Endothelial cell of umbilical vein (primary cell): ENCODE data around the gene TMPRSS13. TPM values are rescaled to one million over a fixed set of nuclear protein-coding genes. Genes with fewer than 3 reads are reported as not detected.

Experiments
- BruUV-seq: library from RNA; stranded (reverse); fragments of 400-500 nt; replicated peaks from 2 replicates; lab custom pipeline; 2021; lab: Mats Ljungman, UMichigan
- CTCF ChIA-PET: fragments of 300-600, 350-600 bp; sonication (Branson Sonifier 250); formaldehyde crosslinking; loops from one replicate; lab custom pipeline; 2021; ENCODE audit warnings: antibody characterized with exemption, inconsistent platforms; lab: Charles Lee
- POLR2A ChIA-PET: fragments of 300-600, 350-600 bp; sonication (Branson Sonifier 250); formaldehyde crosslinking; loops from one replicate; lab custom pipeline; 2021; ENCODE audit warnings: antibody characterized with exemption, inconsistent platforms; lab: Charles Lee
- DNase-seq: peaks from one replicate; pipeline ENCODE4 v3.0.0-alpha.2; 2011; ENCODE audit warnings: low read depth, low spot score
- FAIRE-seq: peaks from 2 replicates; lab custom pipeline; 2011; peaks lifted over from hg19 to GRCh38; lab: Jason Lieb, UNC
- H2AFZ ChIP-seq: 2 replicates; pipeline ENCODE4 v1.6.0; 2012; ENCODE audit warnings: low read depth, low read length, control low read depth, inconsistent platforms
- H3K27ac ChIP-seq: 2 replicates; pipeline ENCODE4 v1.5.1; 2011; ENCODE audit warnings: low read depth, mild to moderate bottlenecking, control low read depth, low read length, moderate library complexity; ENCODE audit not compliant: insufficient read depth
- H3K27me3 ChIP-seq, 2 experiments: 2 replicates each; pipeline versions ENCODE4 v1.6.0 to v1.6.1; 2011; ENCODE audit warnings: low read length in 2 of 2, mixed read lengths in 1 of 2; ENCODE audit not compliant: control insufficient read depth in 2 of 2, insufficient read depth in 2 of 2
- H3K36me3 ChIP-seq, 2 experiments: 2 replicates in 1 of 2; 3 replicates in 1 of 2; pipeline ENCODE4 v1.5.1; 2011; ENCODE audit warnings: low read length in 2 of 2, mild to moderate bottlenecking in 1 of 2, moderate library complexity in 1 of 2; ENCODE audit not compliant: control insufficient read depth in 2 of 2, insufficient read depth in 2 of 2; ENCODE audit errors: extremely low read depth in 1 of 2
- H3K4me1 ChIP-seq: 3 replicates; pipeline ENCODE4 v1.5.1; 2011; ENCODE audit warnings: mild to moderate bottlenecking, low read length; ENCODE audit not compliant: control insufficient read depth, insufficient read depth; ENCODE audit errors: extremely low read depth
- H3K4me2 ChIP-seq: 2 replicates; pipeline ENCODE4 v1.6.1; 2011; ENCODE audit warnings: low read length, control low read depth, mixed read lengths; ENCODE audit not compliant: insufficient read depth
- H3K4me3 ChIP-seq, 3 experiments: fragments of 200-600 bp in 1 of 3; sonication (generic), shearing (Covaris generic) in 1 of 3; replicated peaks in 1 of 3; 2 replicates each; pipeline ENCODE4 v1.5.1; 2011 to 2016; ENCODE audit warnings: control low read depth in 3 of 3, low read length in 3 of 3, mild to moderate bottlenecking in 2 of 3, inconsistent platforms in 1 of 3, low read depth in 1 of 3, moderate library complexity in 1 of 3; ENCODE audit not compliant: insufficient read depth in 1 of 3
- H3K79me2 ChIP-seq: 2 replicates; pipeline ENCODE4 v1.6.0; 2012; ENCODE audit warnings: low read length, inconsistent platforms; ENCODE audit not compliant: control insufficient read depth, insufficient read depth
- H3K9ac ChIP-seq: replicated peaks from 2 replicates; pipeline ENCODE3; 2011; ENCODE audit warnings: low read length, control low read depth; ENCODE audit not compliant: insufficient read depth; ENCODE audit errors: extremely low read depth
- H3K9me1 ChIP-seq: replicated peaks from 3 replicates; pipeline ENCODE4 v1.6.0; 2011; ENCODE audit warnings: mild to moderate bottlenecking, low read length; ENCODE audit not compliant: control insufficient read depth, insufficient read depth; ENCODE audit errors: extremely low read depth
- H3K9me3 ChIP-seq: replicated peaks from 2 replicates; pipeline ENCODE4 v1.5.1; 2012; ENCODE audit warnings: low read length, inconsistent platforms; ENCODE audit not compliant: control insufficient read depth, insufficient read depth
- H4K20me1 ChIP-seq: replicated peaks from 2 replicates; pipeline ENCODE3; 2011; ENCODE audit warnings: mild to moderate bottlenecking, low read length; ENCODE audit not compliant: control insufficient read depth, insufficient read depth; ENCODE audit errors: extremely low read depth
- CTCF ChIP-seq, 2 donors: IDR thresholded peaks; 1 replicate in 1 of 2; 2 replicates in 1 of 2; pipeline ENCODE4 v1.5.1; 2011; ENCODE audit warnings: low read length in 2 of 2, mild to moderate bottlenecking in 2 of 2, moderate library complexity in 2 of 2, control low read depth in 1 of 2, inconsistent platforms in 1 of 2, low read depth in 1 of 2; ENCODE audit not compliant: insufficient read depth in 1 of 2; ENCODE audit errors: extremely low read depth in 1 of 2
- EZH2 ChIP-seq: IDR thresholded peaks from 2 replicates; pipeline ENCODE4 v1.6.1; 2012; ENCODE audit warnings: borderline replicate concordance, low read depth, mild to moderate bottlenecking, moderate library complexity, low read length, inconsistent platforms; ENCODE audit not compliant: severe bottlenecking
- FOS ChIP-seq: IDR thresholded peaks from 2 replicates; pipeline ENCODE4 v1.6.1; 2011; ENCODE audit warnings: mild to moderate bottlenecking, low read length, moderate library complexity, borderline replicate concordance; ENCODE audit not compliant: insufficient read depth
- GATA2 ChIP-seq: IDR thresholded peaks from 2 replicates; pipeline ENCODE4 v1.7.0; 2011; ENCODE audit warnings: low read depth, mild to moderate bottlenecking, moderate library complexity, mixed read lengths, low read length; ENCODE audit not compliant: insufficient read length, insufficient read depth
- JUN ChIP-seq: IDR thresholded peaks from 2 replicates; pipeline ENCODE4 v1.6.1; 2011; ENCODE audit warnings: borderline replicate concordance, low read depth; ENCODE audit not compliant: insufficient read length, insufficient read depth
- MAX ChIP-seq: IDR thresholded peaks from 2 replicates; pipeline ENCODE4 v1.6.1; 2011; ENCODE audit not compliant: insufficient read depth, insufficient read length
- MYC ChIP-seq: IDR thresholded peaks from one replicate; pipeline ENCODE4 v1.6.1; 2011; ENCODE audit warnings: mild to moderate bottlenecking, low read depth, low read length
- POLR2A ChIP-seq: IDR thresholded peaks from 2 replicates; pipeline ENCODE4 v1.6.1; 2012; ENCODE audit warnings: low read depth, mild to moderate bottlenecking, control low read depth, low read length
- POLR2AphosphoS5 ChIP-seq: IDR thresholded peaks from 2 replicates; pipeline ENCODE4 v1.6.1; 2012; ENCODE audit warnings: low read depth, mild to moderate bottlenecking, control low read depth, low read length, moderate library complexity; ENCODE audit not compliant: insufficient read depth
- dilution Hi-C: fragments of 300-500 bp; cut with MboI; formaldehyde crosslinking; loops from one replicate; pipeline ENCODE4 v1.15.0; 2019; ENCODE audit warnings: low sequenced_read_pairs; ENCODE audit not compliant: extremely low pct_ligation_motif_present
- intact Hi-C: fragments of 100-400 bp; cut with micrococcal nuclease; formaldehyde crosslinking; loops from one replicate; pipeline ENCODE4 v1.10.0; 2022
- polyA plus RNA-seq, 4 experiments: library from polyadenylated mRNA; depleted of rRNA in 3 of 4; stranded (reverse) in 3 of 4; unstranded in 1 of 4; fragments of >200 nt; gene quantifications; 2 replicates each; pipeline versions ENCODE4 v1.2.1 to v1.2.3, GENCODE V29; 2011 to 2012; ENCODE audit warnings: missing spikeins in 1 of 4
- total RNA-seq: library from RNA; stranded (reverse); gene quantifications from 2 replicates; pipeline ENCODE4 v1.2.3, GENCODE V29; 2021

TMPRSS13 gene
- total and polyA plus RNA-seq, 2 donors (not counting 3 experiments of a cell fraction or from before 2014, with no cell fraction given), result 0.22 to 0.46 TPM

- Histone ChIP-seq H3K27ac (no peak overlapping the region), H3K4me1 (peaks cover 6% of the 10 kb centered on the region), H3K4me3 (no peak overlapping the region), H4K20me1 (no peaks in the 10 kb centered on the region), H3K27me3 (peaks cover 3 to 4% of the 10 kb centered on the region in 2 experiments), H2AFZ (no peak overlapping the region), H3K36me3 (no peaks in the 10 kb centered on the region), H3K9ac (no peak overlapping the region), H3K9me1 (no peaks in the 10 kb centered on the region), H3K9me3 (no peaks in the 10 kb centered on the region), H3K4me2 (no peak overlapping the region), H3K79me2 (no peaks in the 10 kb centered on the region)
- no TSS peak for BruUV-seq
- dilution Hi-C loops, result no loop called here
- TF ChIP-seq MYC (no peak), FOS (no peak), JUN (no peak), MAX (no peak), GATA2 (no peak), EZH2 (no peak), POLR2AphosphoS5 (no peak), CTCF (IDR thresholded peaks at IDR 0.05; ENCODE audit: extremely low read depth in 1 of 2, insufficient read depth in 1 of 2, low read depth in 1 of 2, low read length in 2 of 2) (no peak), POLR2A (no peak)
- intact Hi-C loops, result no loop called here
- DNase-seq (no peak), FAIRE-seq (no peak)
- POLR2A ChIA-PET, result no interaction called here
- CTCF ChIA-PET, result interaction anchor here (2.1 kb wide), 1 partner anchor 194 kb away, joined by 11 read pairs; no protein-coding TSS in a partner anchor
These were observed 69.6 kb downstream of the TMPRSS13 start for GRCh38 chr11:117859488-117860112.
